HepG2 (cell line): ENCODE measurements around the gene EVA1A. TPM values are rescaled to one million over a fixed set of nuclear protein-coding genes. Genes with fewer than 3 reads are reported as not detected.

ENCODE experiments used
- AKAP8 ChIP-seq: sonication (generic); formaldehyde crosslinking; IDR thresholded peaks from 2 replicates; pipeline ENCODE4 v1.5.1; 2020; ENCODE audit warnings: mild to moderate bottlenecking, missing genetic modification reagents
- ARID4A ChIP-seq: sonication (generic); formaldehyde crosslinking; IDR thresholded peaks from 2 replicates; pipeline ENCODE4 v1.5.0; 2020; ENCODE audit warnings: mild to moderate bottlenecking, missing genetic modification reagents, borderline replicate concordance
- FOXO4 ChIP-seq: sonication (generic); formaldehyde crosslinking; conservative IDR thresholded peaks from 2 replicates; pipeline ENCODE4 v1.8.1; 2023; ENCODE audit warnings: missing genetic modification reagents
- LCORL ChIP-seq, 2 experiments: fragments of 450-650 bp in 1 of 2; sonication (generic) in 1 of 2; formaldehyde crosslinking in 1 of 2; IDR thresholded peaks; 2 replicates each; pipeline versions ENCODE4 v1.5.0 to v1.6.1; 2017 to 2020; ENCODE audit warnings: antibody characterized with exemption in 1 of 2, missing genetic modification reagents in 1 of 2
- MTA1 ChIP-seq: sonication (generic); formaldehyde crosslinking; IDR thresholded peaks from 2 replicates; pipeline ENCODE4 v1.4.0; 2020; ENCODE audit warnings: missing genetic modification reagents, mild to moderate bottlenecking, borderline replicate concordance
- PHF20 ChIP-seq: sonication (generic); formaldehyde crosslinking; IDR thresholded peaks from 2 replicates; pipeline ENCODE4 v1.5.0; 2020; ENCODE audit warnings: mild to moderate bottlenecking, missing genetic modification reagents
- PLRG1 ChIP-seq: fragments of 450-650 bp; conservative IDR thresholded peaks from 2 replicates; pipeline ENCODE4 v1.6.1; 2016
- SIN3A ChIP-seq: IDR thresholded peaks from 2 replicates; pipeline ENCODE4 v1.6.1; 2011; ENCODE audit warnings: low read depth, mild to moderate bottlenecking, control low read depth, low read length, borderline replicate concordance
- ZBTB33 ChIP-seq: sonication (generic); formaldehyde crosslinking; IDR thresholded peaks from 2 replicates; pipeline ENCODE4 v1.4.0; 2020; ENCODE audit warnings: missing genetic modification reagents
- ZBTB37 ChIP-seq: sonication (generic); formaldehyde crosslinking; IDR thresholded peaks from 2 replicates; pipeline ENCODE4 v1.4.0; 2020; ENCODE audit warnings: mild to moderate bottlenecking, missing genetic modification reagents
- ZBTB8A ChIP-seq: sonication (generic); formaldehyde crosslinking; IDR thresholded peaks from 2 replicates; pipeline ENCODE4 v1.4.0; 2020; ENCODE audit warnings: mild to moderate bottlenecking, low read depth, missing genetic modification reagents, borderline replicate concordance
- ZC3H13 ChIP-seq: sonication (generic); formaldehyde crosslinking; IDR thresholded peaks from 2 replicates; pipeline ENCODE4 v1.8.1; 2023; ENCODE audit warnings: mild to moderate bottlenecking, missing genetic modification reagents, moderate library complexity
- ZNF101 ChIP-seq: sonication (generic); formaldehyde crosslinking; IDR thresholded peaks from 2 replicates; pipeline ENCODE4 v1.4.0; 2020; ENCODE audit warnings: mild to moderate bottlenecking, low read depth, missing genetic modification reagents, borderline replicate concordance
- ZNF138 ChIP-seq: sonication (generic); formaldehyde crosslinking; IDR thresholded peaks from 2 replicates; pipeline ENCODE4 v1.5.0; 2020; ENCODE audit warnings: mild to moderate bottlenecking, low read depth, missing genetic modification reagents
- ZNF274 ChIP-seq: sonication (generic); formaldehyde crosslinking; IDR thresholded peaks from 2 replicates; pipeline ENCODE4 v1.5.1; 2020; ENCODE audit warnings: mild to moderate bottlenecking, missing genetic modification reagents
- ZNF362 ChIP-seq: sonication (generic); formaldehyde crosslinking; IDR thresholded peaks from 2 replicates; pipeline ENCODE4 v1.4.0; 2020; ENCODE audit warnings: missing genetic modification reagents, mild to moderate bottlenecking, borderline replicate concordance
- ZNF501 ChIP-seq: sonication (generic); formaldehyde crosslinking; IDR thresholded peaks from 2 replicates; pipeline ENCODE4 v1.5.1; 2020; ENCODE audit warnings: mild to moderate bottlenecking, moderate library complexity, missing genetic modification reagents
- ZNF510 ChIP-seq: sonication (generic); formaldehyde crosslinking; IDR thresholded peaks from 2 replicates; pipeline ENCODE4 v1.4.0; 2020; ENCODE audit warnings: low read depth, mild to moderate bottlenecking, missing genetic modification reagents
- ZNF7 ChIP-seq: IDR thresholded peaks from 2 replicates; pipeline ENCODE4 v1.6.1; 2016; ENCODE audit warnings: missing biosample characterization, missing genetic modification reagents
- ZSCAN22 ChIP-seq: sonication (generic); formaldehyde crosslinking; IDR thresholded peaks from 2 replicates; pipeline ENCODE4 v1.4.0; 2020; ENCODE audit warnings: mild to moderate bottlenecking, missing genetic modification reagents
- polyA plus RNA-seq, 8 experiments: library from polyadenylated mRNA; depleted of rRNA in 3 of 8; stranded (reverse) in 7 of 8; unstranded in 1 of 8; fragments of >200 nt; fragmentation: Illumina TruSeq in 4 of 8; extraction: Trizol in 4 of 8; gene quantifications; 2 replicates each; pipeline versions ENCODE4 v1.2.1 to v1.2.3, GENCODE V29; 2011 to 2016; ENCODE audit warnings: low read depth in 4 of 8, missing spikeins in 1 of 8, mixed read lengths in 1 of 8; ENCODE audit not compliant: insufficient read depth in 1 of 8
- total RNA-seq, 5 experiments: library from RNA; depleted of rRNA; stranded (reverse); fragments of >200 nt; fragmentation: Illumina TruSeq; extraction: Trizol; gene quantifications; 2 replicates each; pipeline ENCODE4 v1.2.3, GENCODE V29; 2016; ENCODE audit warnings: low read depth in 1 of 5

EVA1A gene
- total and polyA plus RNA-seq, 2 of the 13 experiments (the other 11 are each of a cell fraction or from before 2014, with no cell fraction given) = 57.5 to 57.8 TPM

- TF ChIP-seq SIN3A = no peak
- TF ChIP-seq PHF20 = no peak
- TF ChIP-seq MTA1 (CRISPR knock-in tag) = no peak
- TF ChIP-seq FOXO4 (CRISPR knock-in tag) = no peak
- no peak for TF ChIP-seq ZNF362
- TF ChIP-seq ZNF7 (CRISPR knock-in tag) = no peak
- no peak for TF ChIP-seq AKAP8 (CRISPR knock-in tag)
- TF ChIP-seq PLRG1 = no peak
- no peak for TF ChIP-seq ZNF274
- peak; percentile 96 for TF ChIP-seq ZBTB33 (CRISPR knock-in tag)
- TF ChIP-seq ZBTB8A (CRISPR knock-in tag) = no peak
- TF ChIP-seq ARID4A (CRISPR knock-in tag) = peak; percentile 6; the same call in 1 of the 2 replicates
- no peak for TF ChIP-seq ZNF101 (CRISPR knock-in tag)
- TF ChIP-seq LCORL (IDR thresholded peaks at IDR 0.05) = no peak
- no peak for TF ChIP-seq LCORL (CRISPR knock-in tag; IDR thresholded peaks at IDR 0.05)
- TF ChIP-seq ZNF510 = no peak
- TF ChIP-seq ZSCAN22 (CRISPR knock-in tag) = no peak
- TF ChIP-seq ZBTB37 (CRISPR knock-in tag) = no peak
- peak; percentile 32; the same call in 1 of the 2 replicates for TF ChIP-seq ZNF501 (CRISPR knock-in tag)
- TF ChIP-seq ZNF138 (CRISPR knock-in tag) = no peak
- 0 out of 2 replicates have a peak, but pooled peaks have one; percentile 19 for TF ChIP-seq ZC3H13
Measured at GRCh38 chr2:75555701-75556100, 5.0 kb downstream of the EVA1A start (continued).
